ENCODE data around the gene SLC9A9.

DNA sequence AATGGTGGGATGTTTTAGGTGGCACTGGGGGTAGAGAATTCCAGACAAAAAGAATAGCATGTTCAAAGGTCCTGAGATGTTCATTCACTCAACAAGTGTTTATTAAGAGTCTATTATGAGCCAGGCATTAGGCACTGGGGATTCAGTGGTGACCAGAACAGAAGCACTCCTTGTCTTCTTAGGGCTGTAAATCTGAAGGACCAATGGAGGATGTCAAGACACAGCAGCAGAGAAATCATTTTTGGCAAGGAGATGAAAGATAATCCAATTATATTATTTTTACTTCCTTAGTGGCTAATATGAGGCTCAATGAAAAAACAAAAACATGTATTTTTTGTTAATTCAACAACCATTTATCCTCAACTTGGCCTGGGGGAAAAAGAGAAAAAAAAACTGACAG lies 218.5 kb downstream of the SLC9A9 start:
- TF ChIP-seq, protein P1, sequence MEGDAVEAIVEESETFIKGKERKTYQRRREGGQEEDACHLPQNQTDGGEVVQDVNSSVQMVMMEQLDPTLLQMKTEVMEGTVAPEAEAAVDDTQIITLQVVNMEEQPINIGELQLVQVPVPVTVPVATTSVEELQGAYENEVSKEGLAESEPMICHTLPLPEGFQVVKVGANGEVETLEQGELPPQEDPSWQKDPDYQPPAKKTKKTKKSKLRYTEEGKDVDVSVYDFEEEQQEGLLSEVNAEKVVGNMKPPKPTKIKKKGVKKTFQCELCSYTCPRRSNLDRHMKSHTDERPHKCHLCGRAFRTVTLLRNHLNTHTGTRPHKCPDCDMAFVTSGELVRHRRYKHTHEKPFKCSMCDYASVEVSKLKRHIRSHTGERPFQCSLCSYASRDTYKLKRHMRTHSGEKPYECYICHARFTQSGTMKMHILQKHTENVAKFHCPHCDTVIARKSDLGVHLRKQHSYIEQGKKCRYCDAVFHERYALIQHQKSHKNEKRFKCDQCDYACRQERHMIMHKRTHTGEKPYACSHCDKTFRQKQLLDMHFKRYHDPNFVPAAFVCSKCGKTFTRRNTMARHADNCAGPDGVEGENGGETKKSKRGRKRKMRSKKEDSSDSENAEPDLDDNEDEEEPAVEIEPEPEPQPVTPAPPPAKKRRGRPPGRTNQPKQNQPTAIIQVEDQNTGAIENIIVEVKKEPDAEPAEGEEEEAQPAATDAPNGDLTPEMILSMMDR (optimal IDR thresholded peaks at IDR 0.05 in 1 of 3, IDR thresholded peaks at IDR 0.05 in 1 of 3, conservative IDR thresholded peaks at IDR 0.05 in 1 of 3; ENCODE audit: extremely low read depth in 1 of 3, insufficient read depth in 2 of 3, low read length in 3 of 3) = no peak
- no peak for TF ChIP-seq EZH2 (IDR thresholded peaks at IDR 0.05; ENCODE audit: low read length)

Measured in keratinocyte (primary cell).